Spleen (tissue), 11 donors: Measurements from ENCODE around the gene LRMDA. TPM values are rescaled to one million over a fixed set of nuclear protein-coding genes. Genes with fewer than 3 reads are reported as not detected.
A peak's percentile ranks its signal among the peaks of the same experiment; 100 is the strongest.

Experiments
- DNase-seq: peaks from one replicate; pipeline ENCODE4 v3.0.0-alpha.2; 2020
- H3K27ac ChIP-seq, 8 donors: fragments of 200-600 bp; sonication (generic) in 7 of 8; 1 replicate in 4 of 8; 2 replicates in 4 of 8; pipeline versions ENCODE4 v1.5.0 to v1.8.0; 2016 to 2021; ENCODE audit warnings: inconsistent platforms in 4 of 8, mild to moderate bottlenecking in 4 of 8, moderate library complexity in 1 of 8
- H3K27me3 ChIP-seq, 7 donors: fragments of 200-600 bp; sonication (generic) in 6 of 7; replicated peaks in 1 of 7; 1 replicate in 4 of 7; 2 replicates in 3 of 7; pipeline versions ENCODE4 v1.5.0 to v1.8.0; 2016 to 2021; ENCODE audit warnings: inconsistent platforms in 3 of 7, mild to moderate bottlenecking in 1 of 7
- H3K36me3 ChIP-seq, 6 donors: fragments of 200-600 bp; sonication (generic) in 5 of 6; 1 replicate in 4 of 6; 2 replicates in 2 of 6; pipeline versions ENCODE4 v1.5.0 to v1.8.0; 2016 to 2021; ENCODE audit warnings: inconsistent platforms in 2 of 6
- H3K4me1 ChIP-seq, 6 donors: fragments of 200-600 bp; sonication (generic) in 5 of 6; 1 replicate in 3 of 6; 2 replicates in 3 of 6; pipeline versions ENCODE4 v1.5.0 to v1.8.0; 2016 to 2021; ENCODE audit warnings: inconsistent platforms in 3 of 6
- H3K4me3 ChIP-seq, 8 donors: fragments of 200-600 bp; sonication (generic) in 7 of 8; 1 replicate in 4 of 8; 2 replicates in 4 of 8; pipeline versions ENCODE4 v1.5.0 to v1.8.0; 2016 to 2021; ENCODE audit warnings: inconsistent platforms in 4 of 8, mild to moderate bottlenecking in 4 of 8, moderate library complexity in 2 of 8
- H3K9me3 ChIP-seq, 8 donors: fragments of 200-600 bp; sonication (generic) in 7 of 8; 1 replicate in 4 of 8; 2 replicates in 4 of 8; pipeline versions ENCODE4 v1.5.0 to v1.8.0; 2016 to 2021; ENCODE audit warnings: inconsistent platforms in 4 of 8
- POLR2A ChIP-seq, 3 donors: fragments of 450-650 bp; IDR thresholded peaks; one replicate each; pipeline ENCODE4 v1.5.1; 2017; ENCODE audit warnings: antibody characterized with exemption in 3 of 3, mild to moderate bottlenecking in 1 of 3
- POLR2AphosphoS5 ChIP-seq, 3 donors: sonication (generic); formaldehyde crosslinking; IDR thresholded peaks; one replicate each; pipeline ENCODE4 v1.5.1; 2017; ENCODE audit warnings: antibody characterized with exemption in 3 of 3
- WGBS, 5 donors: extraction: QIAGEN DNeasy Blood & Tissue Kit in 3 of 5; methylation state at CpG; one replicate each; pipeline versions ENCODE4 v1.1.5 to v1.1.7; 2013 to 2018; 5-methylcytosine and 5-hydroxymethylcytosine counted together
- intact Hi-C: fragments of 100-400 bp; cut with DNase I; formaldehyde crosslinking; loops from one replicate; pipeline ENCODE4 v1.15.0; 2023; ENCODE audit warnings: low total_unique reads
- polyA plus RNA-seq, 3 donors: library from polyadenylated mRNA; stranded (reverse); fragments of 200-250 nt; gene quantifications; one replicate each; pipeline ENCODE4 v1.2.1, GENCODE V29; 2013
- total RNA-seq, 7 donors: library from RNA; depleted of rRNA in 3 of 7; stranded (reverse); fragments of >200 nt in 3 of 7; fragmentation: NEBNext Ultra II Directional in 4 of 7; extraction: Animal tissue kit (Norgen Biotek cat#: 25700) in 4 of 7; gene quantifications; one replicate each; pipeline versions ENCODE4 v1.1.0 to v1.2.1, GENCODE V29; 2016 to 2021
- TF ChIP-seq, protein P1 (sequence below), 11 experiments: fragments of 200-600 bp in 7 of 11; fragments of 450-650 bp in 4 of 11; sonication (generic) in 4 of 11; IDR thresholded peaks in 8 of 11; conservative IDR thresholded peaks in 3 of 11; 1 replicate in 7 of 11; 2 replicates in 4 of 11; pipeline versions ENCODE4 v1.4.0 to v1.8.0; 2016 to 2021; ENCODE audit warnings: antibody characterized with exemption in 11 of 11, inconsistent platforms in 4 of 11, mild to moderate bottlenecking in 1 of 11
- donor health status: healthy with polysubstance abuse.
- donor health status: DM: no; HTN: no; CAD: no; lungs with moderate emphysema.
- donor health status: DM: no; HTN: no; CAD: no.
- donor health status: Bipolar disorder and iron deficiency.
- donor health status: healthy.
- donor health status: DM: no; HTN: no; CAD: no.
- donor health status: DM: yes; HTN: yes; CAD: no.

Gene LRMDA
- total and polyA plus RNA-seq, 10 donors, result 7.3 to 46.6 (median 28.2) TPM

GRCh38 chr10:76440426-76440825 lies 1009.0 kb downstream of the LRMDA start:
- Histone ChIP-seq H3K9me3 (no peaks in the 10 kb centered on the region), H3K4me3 (no peak overlapping the region), H3K4me1 (no peaks in the 10 kb centered on the region), H3K36me3 (no peaks in the 10 kb centered on the region), H3K27ac (no peak overlapping the region), H3K27me3 (no peaks in the 10 kb centered on the region)
- no peak for DNase-seq
- 69 to 81% (median 77%) methylated on average over 5 of the region's 5 CpGs for WGBS, 5 donors
- no peak for TF ChIP-seq POLR2AphosphoS5 (IDR thresholded peaks at IDR 0.05)
- TF ChIP-seq, protein P1, sequence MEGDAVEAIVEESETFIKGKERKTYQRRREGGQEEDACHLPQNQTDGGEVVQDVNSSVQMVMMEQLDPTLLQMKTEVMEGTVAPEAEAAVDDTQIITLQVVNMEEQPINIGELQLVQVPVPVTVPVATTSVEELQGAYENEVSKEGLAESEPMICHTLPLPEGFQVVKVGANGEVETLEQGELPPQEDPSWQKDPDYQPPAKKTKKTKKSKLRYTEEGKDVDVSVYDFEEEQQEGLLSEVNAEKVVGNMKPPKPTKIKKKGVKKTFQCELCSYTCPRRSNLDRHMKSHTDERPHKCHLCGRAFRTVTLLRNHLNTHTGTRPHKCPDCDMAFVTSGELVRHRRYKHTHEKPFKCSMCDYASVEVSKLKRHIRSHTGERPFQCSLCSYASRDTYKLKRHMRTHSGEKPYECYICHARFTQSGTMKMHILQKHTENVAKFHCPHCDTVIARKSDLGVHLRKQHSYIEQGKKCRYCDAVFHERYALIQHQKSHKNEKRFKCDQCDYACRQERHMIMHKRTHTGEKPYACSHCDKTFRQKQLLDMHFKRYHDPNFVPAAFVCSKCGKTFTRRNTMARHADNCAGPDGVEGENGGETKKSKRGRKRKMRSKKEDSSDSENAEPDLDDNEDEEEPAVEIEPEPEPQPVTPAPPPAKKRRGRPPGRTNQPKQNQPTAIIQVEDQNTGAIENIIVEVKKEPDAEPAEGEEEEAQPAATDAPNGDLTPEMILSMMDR (IDR thresholded peaks at IDR 0.05 in 8 of 11, conservative IDR thresholded peaks at IDR 0.05 in 3 of 11), result no peak
- no peak for TF ChIP-seq POLR2A (IDR thresholded peaks at IDR 0.05)
- intact Hi-C loops, result no loop called here

GRCh38 chr10:76442113-76442512 lies 1010.7 kb downstream of the LRMDA start:
- no peaks in the 10 kb centered on the region for H3K27me3 ChIP-seq
- intact Hi-C loops, result no loop called here
- no peak for DNase-seq
- 91 to 95% (median 94%) methylated on average over 5 of the region's 5 CpGs for WGBS, 5 donors
- no peaks in the 10 kb centered on the region for H3K4me1 ChIP-seq
- H3K9me3 ChIP-seq, result no peaks in the 10 kb centered on the region
- no peak overlapping the region for H3K27ac ChIP-seq
- TF ChIP-seq, protein P1 (IDR thresholded peaks at IDR 0.05 in 8 of 11, conservative IDR thresholded peaks at IDR 0.05 in 3 of 11), result no peak
- TF ChIP-seq POLR2A (IDR thresholded peaks at IDR 0.05), result no peak
- H3K4me3 ChIP-seq, result no peak overlapping the region
- no peaks in the 10 kb centered on the region for H3K36me3 ChIP-seq

DNA sequence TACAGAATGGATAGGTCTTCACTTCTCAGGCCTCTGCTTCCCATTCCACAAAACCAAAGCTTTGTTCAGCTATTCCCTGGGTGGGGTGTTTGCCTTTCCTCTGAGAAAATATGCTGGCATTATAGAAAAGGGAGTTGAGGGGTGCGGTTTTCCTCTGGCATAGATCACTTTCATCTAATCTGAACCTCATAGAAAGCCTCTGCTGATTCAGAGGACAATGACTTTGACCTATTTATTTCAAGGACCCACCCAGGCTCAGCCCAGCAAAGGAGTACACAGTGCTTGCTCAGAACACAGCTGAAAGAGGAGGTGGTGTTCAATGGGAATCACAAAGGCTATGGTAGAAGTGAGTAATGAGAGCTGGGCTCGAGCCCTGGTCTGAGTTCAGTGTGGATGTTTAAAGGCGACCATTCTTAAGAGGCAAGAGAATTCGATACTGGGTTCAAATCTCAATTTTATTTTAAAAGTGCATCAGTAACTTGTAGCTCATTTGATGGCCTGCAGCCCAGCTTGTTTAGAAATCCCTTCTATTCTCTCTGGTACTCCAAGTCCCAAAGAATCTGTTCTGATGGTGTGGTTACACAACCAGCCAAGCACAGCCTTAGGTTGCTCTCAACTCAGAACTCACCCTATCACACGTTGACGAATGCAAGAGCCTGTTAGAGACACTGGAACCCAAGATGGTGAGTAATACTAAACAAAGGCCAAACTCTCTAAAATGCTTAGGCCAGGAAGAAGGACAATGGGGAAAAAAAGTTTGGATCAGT lies 1012.8 kb downstream of the LRMDA start:
- 70 to 86% (median 71%) methylated on average over 6 of the region's 6 CpGs for WGBS, 5 donors
- H3K9me3 ChIP-seq, result no peaks in the 10 kb centered on the region
- H3K4me1 ChIP-seq, result no peaks in the 10 kb centered on the region
- DNase-seq, result no peak
- no peaks in the 10 kb centered on the region for H3K36me3 ChIP-seq
- TF ChIP-seq POLR2AphosphoS5 (IDR thresholded peaks at IDR 0.05) (peak in 1 of 3 donors; percentile 77), POLR2A (IDR thresholded peaks at IDR 0.05) (peak in 1 of 3 donors; percentile 63)
- TF ChIP-seq, protein P1 (IDR thresholded peaks at IDR 0.05 in 8 of 11, conservative IDR thresholded peaks at IDR 0.05 in 3 of 11), result no peak
- intact Hi-C loops, result no loop called here
- H3K27me3 ChIP-seq, result no peaks in the 10 kb centered on the region
- H3K4me3 ChIP-seq, result peak overlapping the region in 5 of 8 donors; percentile 3 to 58 (median 11)
- peak overlapping the region in 7 of 8 donors; percentile 24 to 78 (median 64) for H3K27ac ChIP-seq

- Histone ChIP-seq H3K27me3 (no peaks in the 10 kb centered on the region), H3K4me3 (peak overlapping the region in 3 of 8 donors; percentile 2 to 58 (median 34)), H3K27ac (peak overlapping the region in 6 of 8 donors; percentile 1 to 78 (median 68)), H3K9me3 (no peaks in the 10 kb centered on the region), H3K4me1 (no peaks in the 10 kb centered on the region), H3K36me3 (no peaks in the 10 kb centered on the region)
- 43 to 77% (median 63%) methylated on average over 1 of the region's 1 CpG for whole genome bisulfite sequencing, 5 donors
- intact Hi-C loops, result no loop called here
- DNase-seq, result no peak
- TF ChIP-seq, protein P1 (IDR thresholded peaks at IDR 0.05 in 8 of 11, conservative IDR thresholded peaks at IDR 0.05 in 3 of 11), result no peak
- TF ChIP-seq POLR2AphosphoS5 (IDR thresholded peaks at IDR 0.05) (no peak), POLR2A (IDR thresholded peaks at IDR 0.05) (no peak)
Measured at GRCh38 chr10:76447578-76447977, 1016.2 kb downstream of the LRMDA start.
